B cell (primary cell): ENCODE results near the gene TLR8. TPM values are rescaled to one million over a fixed set of nuclear protein-coding genes. Genes with fewer than 3 reads are reported as not detected.

ENCODE experiments used
- ATAC-seq: fragments of 200-7000 bp; cut with Tn5 transposase; one replicate; pipeline ENCODE4 v1.10.0; 2021; ENCODE audit warnings: low read depth, mild to moderate bottlenecking, moderate number of reproducible peaks, moderate library complexity
- CTCF ChIA-PET: fragments of 350-600 bp; sonication (Branson Sonifier 250); formaldehyde crosslinking; loops from one replicate; lab custom pipeline; 2021; ENCODE audit warnings: antibody characterized with exemption, inconsistent platforms; lab: Charles Lee
- POLR2A ChIA-PET: fragments of 350-600 bp; sonication (Branson Sonifier 250); formaldehyde crosslinking; loops from one replicate; lab custom pipeline; 2021; ENCODE audit warnings: antibody characterized with exemption; lab: Charles Lee
- DNase-seq: peaks from one replicate; pipeline ENCODE4 v3.0.0; 2013
- H2AFZ ChIP-seq: 2 replicates; pipeline ENCODE4 v1.6.1; 2012; ENCODE audit warnings: mild to moderate bottlenecking, low read depth, low read length; ENCODE audit not compliant: insufficient read depth, poor library complexity, severe bottlenecking
- H3K27ac ChIP-seq, 2 donors: 1 replicate in 1 of 2; 2 replicates in 1 of 2; pipeline ENCODE4 v1.5.1; 2012 to 2013; ENCODE audit warnings: low read length in 2 of 2, mild to moderate bottlenecking in 2 of 2, moderate library complexity in 1 of 2
- H3K27me3 ChIP-seq, 4 experiments: fragments of 200-600 bp in 1 of 4; sonication (generic) in 1 of 4; replicated peaks in 1 of 4; 1 replicate in 2 of 4; 2 replicates in 2 of 4; pipeline versions ENCODE4 v1.6.1 to v1.7.0; 2013 to 2016; ENCODE audit warnings: low read length in 3 of 4, mild to moderate bottlenecking in 2 of 4, mixed read lengths in 1 of 4, moderate library complexity in 1 of 4; ENCODE audit not compliant: insufficient read depth in 4 of 4, control insufficient read depth in 3 of 4; ENCODE audit errors: control extremely low read depth in 1 of 4
- H3K36me3 ChIP-seq, 2 experiments: replicated peaks in 1 of 2; 1 replicate in 1 of 2; 2 replicates in 1 of 2; pipeline versions ENCODE4 v1.6.1 to v1.7.1; 2013; ENCODE audit warnings: low read length in 1 of 2; ENCODE audit not compliant: insufficient read depth in 2 of 2, control insufficient read depth in 1 of 2; ENCODE audit errors: control extremely low read depth in 1 of 2, extremely low read depth in 1 of 2
- H3K4me1 ChIP-seq, 2 donors: fragments of 200-600 bp in 1 of 2; sonication (generic) in 1 of 2; 1 replicate in 1 of 2; 2 replicates in 1 of 2; pipeline versions ENCODE4 v1.5.1 to v1.6.1; 2013 to 2017; ENCODE audit warnings: low read length in 2 of 2; ENCODE audit not compliant: control insufficient read depth in 2 of 2, insufficient read depth in 2 of 2
- H3K4me2 ChIP-seq: replicated peaks from 2 replicates; pipeline ENCODE3; 2012; ENCODE audit warnings: mild to moderate bottlenecking, low read depth, low read length; ENCODE audit not compliant: poor library complexity, severe bottlenecking
- H3K4me3 ChIP-seq, 5 experiments: fragments of 200-600 bp in 1 of 5; sonication (generic) in 1 of 5; 1 replicate in 3 of 5; 2 replicates in 2 of 5; pipeline versions ENCODE4 v1.5.1 to v1.7.0; 2011 to 2016; ENCODE audit warnings: low read length in 4 of 5, mild to moderate bottlenecking in 4 of 5, low read depth in 2 of 5, control low read depth in 1 of 5, moderate library complexity in 1 of 5; ENCODE audit not compliant: insufficient read depth in 1 of 5; ENCODE audit errors: control extremely low read depth in 1 of 5, extremely low read depth in 1 of 5
- H3K79me2 ChIP-seq: fragments of 200-600 bp; sonication (generic); one replicate; pipeline ENCODE4 v1.6.0; 2016; ENCODE audit warnings: low read length; ENCODE audit not compliant: control insufficient read depth, insufficient read depth
- H3K9ac ChIP-seq: fragments of 200-600 bp; sonication (generic); 2 replicates; pipeline ENCODE4 v1.6.1; 2017; ENCODE audit warnings: mild to moderate bottlenecking, low read length, moderate library complexity
- H3K9me3 ChIP-seq, 3 donors: one replicate each; pipeline versions ENCODE4 v1.6.1 to v1.7.1; 2013; ENCODE audit warnings: low read length in 2 of 3; ENCODE audit not compliant: control insufficient read depth in 2 of 3, insufficient read depth in 1 of 3; ENCODE audit errors: control extremely low read depth in 1 of 3
- H4K20me1 ChIP-seq: 2 replicates; pipeline ENCODE4 v1.6.0; 2012; ENCODE audit warnings: mild to moderate bottlenecking, low read length; ENCODE audit not compliant: insufficient read depth, control insufficient read depth, poor library complexity, severe bottlenecking
- H3K27ac Mint-ChIP-seq: one replicate; pipeline ENCODE4 v1.8.0; 2021; ENCODE audit warnings: mixed read lengths
- H3K27me3 Mint-ChIP-seq: one replicate; pipeline ENCODE4 v1.8.0; 2021; ENCODE audit warnings: mixed read lengths
- H3K4me1 Mint-ChIP-seq: one replicate; pipeline ENCODE4 v1.8.0; 2021; ENCODE audit warnings: mixed read lengths
- H3K4me3 Mint-ChIP-seq: one replicate; pipeline ENCODE4 v1.8.0; 2021; ENCODE audit warnings: mixed read lengths
- H3K9me3 Mint-ChIP-seq: one replicate; pipeline ENCODE4 v1.8.0; 2022; ENCODE audit warnings: mixed read lengths; ENCODE audit not compliant: insufficient read depth
- CTCF ChIP-seq: fragments of 200-600 bp; IDR thresholded peaks from one replicate; pipeline ENCODE4 v1.8.0; 2022; ENCODE audit warnings: antibody characterized with exemption, mild to moderate bottlenecking
- EZH2 ChIP-seq: IDR thresholded peaks from 2 replicates; pipeline ENCODE4 v1.6.1; 2012; ENCODE audit warnings: borderline replicate concordance, low read depth, mild to moderate bottlenecking, moderate library complexity, low read length; ENCODE audit not compliant: insufficient read depth, poor library complexity, severe bottlenecking
- WGBS: methylation state at CpG from one replicate; pipeline ENCODE4 v1.1.5; 2013; ENCODE audit warnings: missing lambda C conversion rate; ENCODE audit not compliant: insufficient coverage; 5-methylcytosine and 5-hydroxymethylcytosine counted together
- intact Hi-C: fragments of 100-400 bp; cut with micrococcal nuclease; formaldehyde crosslinking; loops from one replicate; pipeline ENCODE4 v1.10.0; 2022
- polyA plus RNA-seq: library from polyadenylated mRNA; depleted of rRNA; stranded (reverse); fragments of >200 nt; gene quantifications from 2 replicates; pipeline ENCODE4 v1.2.3, GENCODE V29; 2012
- total RNA-seq, 2 donors: library from RNA; stranded (reverse); fragments of 120-200 nt in 1 of 2; gene quantifications; 1 replicate in 1 of 2; 2 replicates in 1 of 2; pipeline versions ENCODE4 v1.2.3 to v1.2.4, GENCODE V29; 2013 to 2022

TLR8 gene
- total and polyA plus RNA-seq, 2 donors (not counting 1 experiment from before 2014, with no cell fraction given): 0.19 to 0.39 TPM

GRCh38 chrX:12971282-12972003 is 65.0 kb downstream of the TLR8 start:
- WGBS: 81% methylated on average over 4 of the region's 12 CpGs
- peaks cover 47 to 55% of the 10 kb centered on the region in 2 donors for H3K4me1 ChIP-seq
- H3K4me3 ChIP-seq: peak overlapping the region in 4 of 5 experiments; percentile 23 to 46 (median 32)
- H3K79me2 ChIP-seq: peaks cover 47% of the 10 kb centered on the region
- H3K4me2 ChIP-seq: peak overlapping the region; percentile 70
- H3K4me3 Mint-ChIP-seq: peak overlapping the region; percentile 84
- no peaks in the 10 kb centered on the region for H3K27me3 Mint-ChIP-seq
- intact Hi-C loops: loop anchor here (10.0 kb wide), 2 partner anchors 283 to 373 kb away; no protein-coding TSS in a partner anchor
- peaks cover 0 to 12% of the 10 kb centered on the region in 2 experiments for H3K36me3 ChIP-seq
- H3K9me3 Mint-ChIP-seq: no peaks in the 10 kb centered on the region
- H4K20me1 ChIP-seq: peaks cover 13% of the 10 kb centered on the region
- H3K27me3 ChIP-seq: peaks cover 0 to under 1% (median 0%) of the 10 kb centered on the region in 4 experiments
- ChIA-PET POLR2A (interaction anchor here (0.7 to 11.7 kb wide), 3 partner anchors 14 to 322 kb away, joined by 3 to 136 read pairs (median 130); no protein-coding TSS in a partner anchor), CTCF (interaction anchor here (1.0 to 15.8 kb wide), 11 partner anchors 14 to 517 kb away, joined by 3 to 214 read pairs (median 9); no protein-coding TSS in a partner anchor)
- peak overlapping the region; percentile 82 to 89 for H3K27ac ChIP-seq
- no peaks in the 10 kb centered on the region for H3K9me3 ChIP-seq
- TF ChIP-seq EZH2 (no peak), CTCF (no peak)
- peaks cover 56% of the 10 kb centered on the region for H3K4me1 Mint-ChIP-seq
- DNase-seq (peak; percentile 20), ATAC-seq (no peak)
- peak overlapping the region; percentile 97 for H3K27ac Mint-ChIP-seq
- H2AFZ ChIP-seq: peak overlapping the region; percentile 61
- H3K9ac ChIP-seq: peak overlapping the region; percentile 36
